NCI-H1436 treated with DMSO at 0.1 percent for 48 hours (cell line): ENCODE measurements around the gene C1orf146.
"Not testable (repeated sequence)": the region's sequence is repeated elsewhere in the genome, so short reads cannot be mapped to it uniquely, and the experiment has no call there.

ENCODE experiments used
- DNase-seq: peaks from one replicate; lab custom pipeline; 2025; lab: John Stamatoyannopoulos, UW

C1orf146 gene

DNA sequence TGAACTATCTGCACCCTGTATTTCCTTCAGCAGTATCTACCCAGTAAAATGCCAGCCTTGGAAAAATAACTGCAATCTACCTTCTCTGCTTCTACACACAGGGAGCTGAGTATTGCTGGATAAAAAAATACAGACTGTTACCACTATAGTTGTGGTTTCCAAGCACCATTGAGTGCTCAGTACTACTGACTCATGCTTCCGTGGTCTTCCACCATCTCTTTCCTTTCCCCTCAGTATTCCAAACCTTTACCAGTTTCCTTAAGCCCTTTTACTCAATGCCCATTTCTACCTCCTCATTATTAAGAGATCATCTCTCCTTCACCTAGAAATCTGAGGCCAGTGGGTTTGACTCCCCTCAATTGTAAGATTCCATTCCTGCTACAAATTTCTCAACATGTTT, 57.2 kb downstream of the C1orf146 start:
- no peak for DNase-seq

DNA sequence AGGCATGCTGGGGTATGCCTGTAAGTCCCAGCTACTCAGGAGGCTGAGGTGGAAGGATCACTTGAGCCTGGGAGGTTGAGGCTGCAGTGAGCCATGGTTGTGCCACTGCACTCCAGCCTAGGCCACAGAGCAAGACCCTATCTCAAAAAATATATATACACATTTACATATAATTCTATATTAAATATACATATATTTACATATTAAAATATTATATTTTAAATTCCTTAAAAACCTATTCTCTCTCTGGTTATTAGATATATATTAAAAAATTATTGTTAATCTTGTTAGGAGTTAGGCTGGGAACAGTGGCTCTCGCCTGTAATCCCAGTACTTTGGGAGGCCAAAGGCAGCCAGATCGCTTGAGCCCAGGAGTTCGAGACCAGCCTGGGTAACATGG, 58.4 kb downstream of the C1orf146 start:
- no peak for DNase-seq

DNA sequence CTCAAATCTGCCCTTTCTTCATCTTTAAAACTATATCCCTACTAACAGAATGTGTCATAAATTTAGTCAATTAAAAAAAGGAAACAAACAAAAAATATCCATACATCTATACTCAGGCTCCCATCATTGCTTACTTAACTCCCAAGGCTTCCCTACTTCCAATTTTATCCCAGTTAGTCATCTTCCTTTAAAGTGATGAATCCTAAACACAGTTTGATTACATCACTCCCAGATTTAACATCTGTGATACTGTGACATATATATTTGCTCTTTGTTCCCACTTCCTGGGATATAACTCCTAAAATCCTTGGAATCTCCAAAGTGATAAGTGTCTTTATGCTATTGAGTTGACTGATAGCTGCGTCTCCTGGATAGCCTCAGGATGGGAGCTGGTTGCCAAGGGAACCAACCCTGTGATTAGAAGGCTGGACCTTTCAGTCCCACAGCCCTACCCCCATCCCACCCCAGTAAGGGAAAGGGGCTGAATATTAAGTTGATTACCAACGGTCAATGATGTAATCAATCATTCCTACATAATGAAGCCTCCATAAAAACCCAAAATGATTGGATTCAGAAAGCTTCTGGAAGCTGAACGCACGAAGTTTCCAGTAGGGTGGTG, 59.5 kb downstream of the C1orf146 start:
- no peak for DNase-seq

DNA sequence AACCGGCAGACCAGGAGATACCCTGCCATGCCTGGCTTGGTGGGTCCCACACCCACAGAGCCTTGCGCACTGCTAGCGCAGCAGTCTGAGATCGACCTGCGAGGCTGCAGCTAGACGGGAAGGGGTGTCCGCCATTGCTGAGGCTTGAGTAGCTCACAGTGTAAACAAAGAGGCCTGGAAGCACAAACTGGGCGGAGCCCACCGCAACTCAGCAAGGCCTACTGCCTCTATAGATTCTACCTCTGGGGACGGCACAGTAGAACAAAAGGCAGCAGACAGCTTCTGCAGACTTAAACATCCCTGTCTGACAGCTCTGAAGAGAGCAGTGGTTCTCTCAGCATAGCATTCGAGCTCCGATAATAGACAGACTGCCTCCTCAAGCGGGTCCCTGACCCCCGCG, 62.1 kb downstream of the C1orf146 start:
- not testable (repeated sequence) for DNase-seq

DNA sequence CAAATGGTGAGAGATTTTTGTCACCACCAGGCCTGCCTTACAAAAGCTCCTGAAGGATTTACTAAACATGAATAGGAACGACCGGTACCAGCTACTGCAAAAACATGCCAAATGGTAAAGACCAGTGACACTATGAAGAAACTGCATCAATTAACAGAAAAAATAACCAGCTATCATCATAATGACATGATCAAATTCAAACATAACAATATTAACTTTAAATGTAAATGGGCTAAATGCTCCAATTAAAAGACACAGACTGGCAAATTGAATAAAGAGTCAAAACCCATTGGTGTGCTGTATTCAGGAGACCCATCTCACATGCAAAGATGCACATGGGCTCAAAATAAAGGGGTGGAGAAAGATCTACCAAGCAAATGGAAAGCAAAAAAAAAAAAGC, 63.7 kb downstream of the C1orf146 start:
- not testable (repeated sequence) for DNase-seq

DNA sequence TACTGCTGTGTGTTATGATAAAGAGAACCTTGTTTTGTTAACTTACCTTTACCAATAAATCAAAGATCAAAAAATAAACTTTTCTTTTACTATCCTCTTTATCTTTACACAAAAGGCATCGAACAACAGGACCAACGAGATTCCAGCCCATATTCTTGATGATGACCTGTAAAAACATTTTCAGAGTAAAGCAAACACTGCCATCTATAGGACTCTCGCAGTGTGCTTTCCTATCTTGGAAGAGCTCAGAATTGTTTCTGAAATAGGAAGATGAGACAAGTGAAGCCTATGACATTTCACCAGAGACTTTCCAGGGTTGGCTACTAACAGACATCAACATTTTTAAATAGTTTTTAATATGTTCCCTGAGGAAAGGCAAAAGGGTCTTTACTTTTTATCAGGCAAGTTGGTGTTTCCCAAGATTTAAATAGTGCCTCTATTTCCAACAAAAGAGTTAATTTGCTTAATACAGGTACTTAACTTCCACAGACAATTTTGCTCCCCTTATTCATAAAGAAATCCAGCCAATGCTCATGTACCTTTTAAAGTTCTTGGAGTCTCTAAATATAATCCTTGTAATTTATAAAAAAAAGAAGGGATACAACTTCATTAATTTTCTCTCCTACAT, 73.8 kb downstream of the C1orf146 start:
- no peak for DNase-seq
